ENCODE measurements around the gene CENPB.
"Not testable (repeated sequence)": the region's sequence is repeated elsewhere in the genome, so short reads cannot be mapped to it uniquely, and the experiment has no call there.

Gene CENPB

DNA sequence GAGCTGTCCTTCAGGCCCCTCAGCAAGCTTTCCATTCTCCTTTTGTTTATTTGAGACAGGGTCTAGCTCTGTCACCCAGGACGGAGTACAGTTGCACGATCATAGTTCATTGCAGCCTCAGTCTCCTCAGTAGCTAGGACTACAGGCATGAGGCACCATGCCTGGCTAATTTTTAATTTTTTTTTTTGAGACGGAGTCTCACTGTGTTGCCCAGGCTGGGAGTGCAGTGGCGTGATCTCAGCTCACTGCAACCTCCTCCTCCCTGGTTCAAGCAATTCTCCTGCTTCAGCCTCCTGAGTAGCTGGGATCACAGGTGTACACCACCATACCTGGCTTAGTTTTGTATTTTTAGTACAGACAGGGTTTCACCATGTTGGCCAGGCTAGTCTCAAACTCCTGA lies 2.7 kb upstream of the CENPB start:
- DNase-seq (ENCODE audit: low read depth in 2 of 2), result not testable (repeated sequence)

DNA sequence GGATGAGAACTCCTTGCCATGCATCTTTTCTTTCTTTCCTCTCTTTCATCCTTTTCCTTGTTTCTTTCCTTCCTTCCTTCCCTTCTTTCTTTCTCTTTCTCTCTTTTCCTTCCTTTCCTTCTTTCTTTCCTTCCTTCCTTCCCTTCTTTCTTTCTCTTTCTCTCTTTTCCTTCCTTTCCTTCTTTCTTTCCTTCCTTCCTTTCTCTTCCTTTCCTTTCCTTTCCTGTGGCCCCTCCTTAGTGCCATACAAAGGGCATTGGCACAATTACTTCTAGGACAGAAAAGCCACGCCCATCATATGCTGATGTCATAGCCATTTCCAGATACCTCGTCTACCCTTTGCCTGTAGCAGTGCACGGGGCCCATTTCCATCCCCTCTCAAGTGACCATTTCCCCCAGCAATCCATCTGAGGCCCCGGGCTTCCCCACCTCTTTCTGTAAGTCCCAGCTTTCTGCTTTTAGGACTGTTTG lies 2.2 kb upstream of the CENPB start:
- no peak for DNase-seq (ENCODE audit: low read depth in 2 of 2)

DNA sequence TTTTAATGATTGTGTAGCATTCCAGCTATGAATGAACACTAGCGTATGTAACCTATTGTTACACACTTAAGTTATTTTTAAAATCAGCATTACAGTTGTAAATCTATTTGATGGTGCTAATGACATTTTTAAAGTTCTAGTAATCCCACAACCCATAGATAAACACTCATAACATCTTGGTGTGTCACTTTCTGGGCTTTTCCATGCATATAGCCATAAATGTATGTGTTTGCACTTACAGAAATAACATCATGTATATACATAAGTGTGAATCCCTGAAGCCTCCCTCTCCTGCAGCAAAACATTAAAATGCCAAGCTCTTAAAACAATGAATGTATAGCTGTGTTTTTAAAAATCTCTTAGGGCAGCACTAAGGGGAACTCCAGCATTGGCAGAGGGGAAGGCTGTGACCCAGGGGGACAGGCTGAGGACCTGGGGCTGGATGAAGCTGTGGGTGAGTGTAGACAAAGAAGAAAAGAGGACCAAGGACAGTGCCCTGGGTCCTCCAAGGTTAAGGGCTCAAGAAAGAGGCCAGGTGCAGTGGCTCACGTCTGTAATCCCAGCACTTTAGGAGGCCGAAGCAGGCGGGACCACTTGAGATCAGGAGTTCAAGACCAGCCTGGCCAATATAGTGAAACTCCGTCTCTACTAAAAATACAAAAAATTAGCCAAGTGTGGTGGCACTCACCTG lies 929 bp upstream of the CENPB start:
- DNase-seq (ENCODE audit: low read depth in 2 of 2), result no peak

DNA sequence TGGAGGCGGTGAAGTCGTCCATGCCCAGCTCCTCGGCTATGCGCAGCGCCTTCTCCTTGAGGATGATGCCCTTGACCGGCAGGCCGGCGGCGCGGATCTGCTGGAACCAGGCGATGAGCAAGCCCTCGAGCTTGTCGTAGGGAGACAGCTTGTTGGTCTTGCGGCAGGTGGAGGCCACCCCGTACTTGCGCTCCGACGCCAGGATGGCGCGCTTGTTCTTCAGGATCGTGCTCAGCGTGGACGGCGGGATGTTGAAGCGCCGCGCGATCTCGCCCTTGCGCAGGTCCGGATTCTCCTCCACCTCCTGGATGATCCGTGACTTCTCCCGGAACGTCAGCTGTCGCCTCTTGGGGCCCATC lies 435 bp downstream of the CENPB start:
- DNase-seq (ENCODE audit: low read depth in 2 of 2), result no peak

DNA sequence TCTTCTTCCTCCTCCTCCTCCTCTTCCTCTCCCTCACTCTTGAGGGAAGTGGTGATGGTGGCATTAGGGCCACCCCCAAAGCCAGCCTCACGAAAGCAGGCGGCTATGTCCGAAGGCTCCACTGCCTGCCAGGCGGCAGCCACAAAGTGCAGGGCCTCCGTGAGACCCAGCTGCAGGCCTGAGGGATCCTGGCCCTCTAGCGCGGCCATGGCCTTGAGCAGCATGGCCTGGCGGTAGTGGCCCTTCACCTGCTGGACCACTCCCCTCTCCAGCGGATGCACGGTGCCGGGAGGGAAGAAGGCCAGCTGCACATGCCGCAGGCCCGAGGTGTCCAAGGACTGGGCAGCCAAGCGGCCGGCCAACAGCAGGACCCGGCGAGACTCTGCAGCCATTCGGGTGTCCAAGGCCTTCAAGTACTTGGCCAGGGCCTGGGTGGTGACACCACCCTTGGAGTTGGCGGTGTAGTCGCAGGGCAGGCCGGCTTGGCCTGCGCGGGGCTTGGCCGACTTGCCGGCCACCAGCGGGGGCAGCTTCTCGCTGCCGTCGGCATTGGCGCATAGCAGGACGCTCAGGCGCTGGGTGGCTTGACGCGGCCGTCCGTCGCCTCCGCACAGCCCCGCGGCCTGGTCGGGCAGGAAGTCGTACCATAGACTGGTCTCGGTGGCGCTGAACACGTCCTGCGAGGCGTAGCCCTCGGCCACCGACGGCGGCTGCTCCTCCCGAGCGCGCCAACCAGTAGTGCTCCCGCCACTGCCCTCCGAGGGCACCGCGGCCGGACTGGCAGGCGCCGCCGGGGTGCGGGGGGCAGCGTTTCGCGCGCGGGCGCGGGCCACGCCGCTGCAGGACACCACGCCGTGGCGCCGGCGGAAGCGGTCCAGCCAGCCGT lies 1.1 kb downstream of the CENPB start:
- DNase-seq (ENCODE audit: low read depth in 2 of 2), result no peak

DNA sequence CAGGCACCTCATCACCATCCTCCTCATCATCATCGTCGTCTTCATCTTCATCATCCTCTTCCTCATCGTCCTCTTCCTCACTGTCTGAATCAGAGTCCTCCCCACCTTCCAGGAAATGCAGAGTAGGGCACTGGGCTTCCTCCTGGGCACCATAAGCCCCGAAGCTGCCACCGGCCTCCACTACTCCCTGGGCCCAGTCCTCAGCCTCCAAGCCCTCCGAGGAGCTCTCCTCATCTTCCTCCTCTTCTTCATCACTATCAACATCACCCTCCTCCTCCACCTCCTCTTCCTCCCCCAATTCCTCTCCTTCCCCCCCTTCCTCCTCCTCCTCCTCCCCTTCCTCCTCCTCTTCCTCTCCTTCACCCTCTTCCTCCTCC lies 1.7 kb downstream of the CENPB start:
- DNase-seq (ENCODE audit: low read depth in 2 of 2), result no peak

DNA sequence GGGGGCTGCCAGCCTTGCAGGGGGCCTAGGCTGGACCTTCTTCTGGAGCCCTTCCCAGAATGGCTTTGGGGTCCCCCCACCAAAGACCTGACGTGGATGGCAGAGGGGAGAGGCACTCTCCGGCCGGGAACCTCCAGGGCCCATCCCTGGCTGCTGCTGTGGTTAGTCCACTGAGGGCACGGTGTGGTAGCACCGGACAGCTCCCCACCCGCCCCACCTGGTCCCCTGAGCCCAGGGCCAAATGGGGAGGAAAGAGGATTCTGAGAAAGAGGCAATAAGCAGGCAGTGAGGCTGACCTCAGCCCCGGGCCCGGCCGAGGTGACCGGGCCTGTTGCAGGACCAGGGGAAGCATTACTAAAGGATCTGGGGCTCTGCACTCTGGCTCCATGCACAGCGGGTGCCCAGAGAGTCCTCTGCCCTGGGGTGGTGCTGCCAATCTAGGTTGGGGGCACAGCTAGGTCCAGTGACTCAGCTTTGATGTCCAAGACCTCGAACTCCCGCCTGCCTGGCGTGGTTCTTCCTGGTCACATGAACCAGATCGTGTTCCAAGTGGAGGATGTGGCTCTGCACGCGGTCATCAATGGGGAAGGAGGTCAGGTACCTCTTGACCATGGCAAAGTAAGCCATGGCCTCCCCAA lies 2.2 kb downstream of the CENPB start:
- DNase-seq (ENCODE audit: low read depth in 2 of 2), result no peak

DNA sequence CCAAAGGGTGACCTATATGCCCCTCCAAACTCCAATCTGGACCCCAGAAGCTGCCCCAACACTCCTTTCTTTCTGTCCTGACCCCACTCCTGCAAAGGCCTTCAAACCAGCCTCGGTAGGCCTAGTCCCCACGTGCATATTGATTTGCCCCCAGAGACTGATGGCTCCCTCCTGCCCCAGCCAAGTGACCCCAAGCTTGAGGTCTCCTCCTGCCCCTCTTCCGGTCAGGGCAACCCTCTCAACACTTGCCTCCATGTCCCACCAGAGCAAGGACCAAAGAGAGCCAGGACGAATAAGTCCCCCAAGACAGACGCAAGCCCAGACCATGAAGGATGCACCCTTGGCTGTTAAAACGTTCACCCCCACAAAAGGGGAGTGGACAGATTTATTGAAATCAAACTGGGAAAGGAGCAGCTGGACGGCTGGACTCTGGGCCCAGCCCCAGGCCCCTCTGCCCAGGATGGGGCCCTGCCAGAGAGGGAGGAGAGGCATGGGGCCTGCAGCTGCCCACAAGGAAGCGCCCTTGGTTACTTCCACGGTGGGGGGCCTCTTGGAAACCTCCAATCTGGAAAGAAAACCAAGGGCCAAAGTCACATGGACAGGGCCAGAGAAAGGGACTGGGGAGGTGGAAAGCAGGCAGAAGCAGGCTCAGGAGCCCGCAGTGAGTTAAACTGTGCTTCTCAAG lies 2.9 kb downstream of the CENPB start:
- DNase-seq (ENCODE audit: low read depth in 2 of 2), result no peak

DNA sequence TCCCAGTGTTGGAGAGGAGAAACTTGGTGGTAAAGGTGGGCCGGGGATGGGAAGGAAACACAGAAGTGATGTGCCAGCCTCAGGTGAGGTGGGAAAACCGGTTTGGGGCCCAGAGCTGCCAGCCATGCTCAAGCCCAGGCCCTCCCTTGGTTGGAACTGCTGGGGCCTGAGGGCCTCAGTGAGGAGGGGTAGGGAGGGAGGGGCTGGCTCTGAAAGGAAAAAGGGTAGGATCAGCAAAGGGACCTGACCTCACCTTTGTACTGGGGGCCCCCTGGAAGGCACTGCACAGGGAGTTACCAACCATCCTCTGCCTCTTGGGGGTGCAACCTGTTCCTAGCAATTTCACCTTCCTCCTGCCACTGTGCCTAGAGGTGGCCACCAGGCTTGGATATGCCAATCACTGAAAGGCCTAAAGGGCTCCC lies 3.5 kb downstream of the CENPB start:
- no peak for DNase-seq (ENCODE audit: low read depth in 2 of 2)

DNA sequence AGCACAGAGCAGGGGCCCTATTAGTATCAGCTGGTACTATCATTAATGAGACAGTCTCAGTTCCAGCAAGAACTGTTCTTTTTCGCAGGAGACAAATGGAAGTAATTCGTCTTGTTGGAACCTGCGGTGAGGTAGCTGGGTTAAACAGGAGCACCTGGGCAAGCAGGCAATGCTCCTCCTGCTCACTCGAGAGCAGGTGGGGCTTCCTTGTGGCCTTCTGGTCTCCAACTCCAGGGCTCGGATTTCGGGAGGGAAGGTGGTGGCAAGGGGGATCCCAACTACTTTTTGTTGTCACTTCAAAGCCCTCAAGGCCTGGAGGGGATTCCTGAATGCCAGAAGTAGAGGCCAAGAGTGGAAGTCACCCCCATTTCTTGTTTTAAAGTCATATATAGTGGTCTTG lies 3.9 kb downstream of the CENPB start:
- no peak for DNase-seq (ENCODE audit: low read depth in 2 of 2)

DNA sequence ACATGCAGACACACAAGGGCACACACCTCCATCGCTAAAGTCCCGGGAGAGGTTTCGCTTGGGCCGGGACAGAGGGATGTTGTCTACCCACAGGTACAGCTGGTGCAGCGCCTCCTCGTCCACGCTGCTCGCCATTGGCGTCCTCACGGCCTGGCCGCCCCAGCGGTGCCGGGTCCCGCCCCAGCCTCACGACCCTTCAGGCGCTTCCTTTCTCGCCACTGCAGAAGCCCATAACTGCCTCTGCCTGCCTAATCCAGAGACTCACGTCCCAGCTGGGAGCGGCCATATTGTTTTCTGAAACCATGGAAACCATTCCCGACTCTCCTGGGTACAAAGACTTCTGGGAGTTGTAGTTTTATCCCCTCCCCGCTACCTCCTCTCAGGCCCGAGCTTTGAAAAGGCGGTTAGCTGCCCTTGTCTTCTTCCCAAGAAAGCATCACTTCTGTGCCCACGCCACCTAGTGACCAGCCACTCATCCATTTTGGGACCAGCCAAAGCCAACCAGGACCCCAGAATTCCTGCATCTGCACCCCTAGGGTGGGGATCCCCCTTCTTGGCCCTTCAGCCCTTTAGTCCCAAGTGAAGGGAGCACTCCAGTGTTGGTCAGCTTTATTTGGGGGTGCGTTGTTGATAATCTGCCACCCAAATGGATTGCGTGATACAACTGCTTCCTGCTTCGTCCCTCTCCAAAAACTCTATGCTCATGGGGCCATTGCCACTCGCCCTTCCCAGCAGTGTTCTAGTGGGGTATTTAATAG lies 5.2 kb downstream of the CENPB start, which contains the start of gene SPEF1:
Gene SPEF1 (minus strand): TSS at position 296 of the 758 bp plus-strand sequence. CDS start 161 bp downstream, at position 135.
- DNase-seq (ENCODE audit: low read depth in 2 of 2), result no peak

DNA sequence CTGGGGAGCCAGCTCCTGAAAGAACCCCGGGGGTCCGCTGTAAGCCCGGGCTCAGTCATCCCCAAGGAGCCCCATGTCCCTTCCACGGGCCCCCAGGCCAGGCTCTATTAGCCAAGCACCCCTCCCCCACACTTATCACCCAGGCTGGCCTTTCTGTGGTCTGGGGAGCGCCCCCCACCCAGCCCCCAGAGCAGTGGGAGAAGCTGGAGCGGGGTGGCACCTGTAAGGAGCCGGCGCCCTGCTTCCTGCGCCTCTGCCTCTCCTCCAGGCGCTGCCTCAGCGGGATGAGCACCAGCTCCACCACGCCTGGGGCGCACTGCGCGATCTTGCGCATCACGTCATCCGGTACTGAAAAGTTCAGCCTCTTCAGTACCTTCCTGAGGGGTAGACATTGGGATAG lies 7.6 kb downstream of the CENPB start:
- DNase-seq (ENCODE audit: low read depth in 2 of 2), result no peak

DNA sequence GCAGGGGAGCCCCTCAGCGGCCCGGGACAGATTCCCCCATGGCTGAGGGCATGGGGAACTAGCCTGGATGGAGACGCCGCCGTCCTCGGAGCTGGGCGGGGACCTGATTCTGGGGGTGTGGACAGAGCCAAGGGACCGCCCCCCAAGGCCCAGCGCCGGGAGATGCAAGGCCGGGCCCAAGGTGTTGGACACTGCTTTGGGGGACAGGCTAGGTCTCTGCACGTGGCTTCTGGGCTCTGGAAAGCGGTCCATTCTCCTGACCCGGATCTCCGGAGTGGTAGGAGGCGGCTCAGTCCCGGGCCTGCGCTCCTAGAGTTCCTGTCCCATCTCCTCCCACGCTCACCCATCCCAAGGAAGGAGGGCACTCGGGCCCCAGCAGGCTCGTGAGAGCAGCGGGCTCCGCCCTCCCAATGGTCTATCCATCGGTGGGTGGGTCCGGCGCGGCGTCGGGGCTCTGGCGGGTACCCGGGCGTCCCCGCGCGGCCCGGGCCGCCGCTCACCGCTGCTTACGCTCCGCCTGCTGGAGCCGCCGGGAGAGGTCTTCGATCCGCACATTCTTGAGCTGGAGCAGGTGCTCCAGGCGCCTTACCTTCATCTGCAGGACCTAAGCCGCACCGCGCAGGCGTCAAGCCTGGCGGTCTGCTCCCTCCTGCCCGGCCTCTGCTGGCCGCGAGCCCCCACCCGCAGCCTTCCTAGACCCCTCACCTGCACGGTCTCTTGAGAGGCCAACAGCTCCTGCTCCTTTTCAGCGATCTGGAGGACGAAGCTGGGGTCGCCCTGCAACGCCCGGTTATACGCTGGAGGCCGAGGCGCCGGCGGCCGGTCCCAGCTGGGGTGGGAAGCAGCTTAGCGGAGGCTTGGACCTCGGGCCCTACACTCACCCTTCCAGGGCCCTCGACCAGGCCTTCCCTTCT lies 8.6 kb downstream of the CENPB start:
- peak in 1 of 2 experiments; percentile 54 for DNase-seq (ENCODE audit: low read depth in 2 of 2)

DNA sequence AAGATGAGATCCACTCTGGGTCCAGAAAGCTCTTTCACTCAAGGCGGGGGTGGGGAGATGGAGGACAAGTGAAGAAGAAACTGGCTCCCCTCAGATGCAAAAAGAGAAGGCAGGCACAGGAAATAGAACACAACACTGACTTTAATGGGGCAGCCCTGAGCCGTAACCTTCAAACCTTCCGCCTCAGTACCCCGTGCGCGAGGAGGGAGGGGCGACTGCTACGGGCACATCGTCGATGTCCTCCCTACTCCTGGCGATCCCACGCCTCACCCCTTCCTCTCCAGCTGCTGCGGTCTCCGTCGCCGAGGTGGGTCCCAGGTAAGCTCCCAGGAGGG lies 9.2 kb downstream of the CENPB start:
- DNase-seq (ENCODE audit: low read depth in 2 of 2), result no peak

DNA sequence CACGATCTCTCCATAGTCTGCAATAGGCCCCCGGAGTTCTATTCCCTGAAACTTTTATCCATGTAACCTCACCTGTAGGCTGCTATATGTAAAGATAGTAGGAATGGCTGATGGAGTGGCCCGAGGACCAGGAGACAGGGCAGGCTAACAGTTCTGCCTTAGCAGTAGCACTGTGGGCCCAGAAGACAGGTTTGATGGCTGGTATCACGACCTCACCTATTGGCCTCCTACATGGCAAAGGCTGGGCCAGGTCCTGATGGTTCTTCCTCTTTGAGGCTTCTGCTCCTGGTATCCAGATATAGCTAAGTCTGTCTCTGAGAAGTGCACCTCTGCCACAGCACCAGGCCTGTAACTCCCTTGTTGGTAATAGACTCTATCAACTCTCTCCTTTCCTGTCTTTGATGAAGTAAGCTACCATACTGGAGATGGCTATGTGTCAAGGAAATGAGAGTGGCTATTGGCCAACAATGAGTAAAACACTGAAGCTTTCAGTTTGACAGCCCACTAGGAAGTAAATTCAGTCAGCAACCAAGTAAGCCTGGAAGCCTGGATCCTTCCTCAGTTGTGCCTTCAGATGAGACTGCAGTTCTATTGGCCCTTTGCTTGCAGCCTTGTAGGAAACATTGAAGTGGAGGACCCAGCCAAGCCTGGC lies 11.0 kb downstream of the CENPB start:
- no peak for DNase-seq (ENCODE audit: low read depth in 2 of 2)

DNA sequence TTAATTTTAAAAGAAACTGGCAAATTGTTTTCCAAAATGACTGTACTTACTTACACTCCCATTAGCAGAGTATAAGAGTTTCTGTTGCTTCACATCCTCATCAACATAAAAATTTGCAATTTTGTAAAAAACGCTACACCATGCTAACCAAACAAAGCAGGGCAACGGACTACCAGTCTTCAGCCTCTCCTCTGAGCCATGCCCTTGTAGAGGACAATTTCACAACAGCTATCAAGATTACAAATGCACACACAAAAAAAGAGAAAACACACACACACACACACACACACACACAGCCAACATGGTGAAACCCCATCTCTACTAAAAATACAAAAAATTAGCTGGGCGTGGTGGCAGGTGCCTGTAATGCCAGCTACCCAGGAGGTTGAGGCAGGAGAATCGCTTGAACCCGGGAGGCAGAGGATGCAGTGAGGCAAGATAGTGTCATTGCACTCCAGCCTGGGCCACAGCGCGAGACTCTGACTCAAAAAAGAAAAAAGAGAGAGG lies 14.9 kb downstream of the CENPB start:
- no peak for DNase-seq (ENCODE audit: low read depth in 2 of 2)

DNA sequence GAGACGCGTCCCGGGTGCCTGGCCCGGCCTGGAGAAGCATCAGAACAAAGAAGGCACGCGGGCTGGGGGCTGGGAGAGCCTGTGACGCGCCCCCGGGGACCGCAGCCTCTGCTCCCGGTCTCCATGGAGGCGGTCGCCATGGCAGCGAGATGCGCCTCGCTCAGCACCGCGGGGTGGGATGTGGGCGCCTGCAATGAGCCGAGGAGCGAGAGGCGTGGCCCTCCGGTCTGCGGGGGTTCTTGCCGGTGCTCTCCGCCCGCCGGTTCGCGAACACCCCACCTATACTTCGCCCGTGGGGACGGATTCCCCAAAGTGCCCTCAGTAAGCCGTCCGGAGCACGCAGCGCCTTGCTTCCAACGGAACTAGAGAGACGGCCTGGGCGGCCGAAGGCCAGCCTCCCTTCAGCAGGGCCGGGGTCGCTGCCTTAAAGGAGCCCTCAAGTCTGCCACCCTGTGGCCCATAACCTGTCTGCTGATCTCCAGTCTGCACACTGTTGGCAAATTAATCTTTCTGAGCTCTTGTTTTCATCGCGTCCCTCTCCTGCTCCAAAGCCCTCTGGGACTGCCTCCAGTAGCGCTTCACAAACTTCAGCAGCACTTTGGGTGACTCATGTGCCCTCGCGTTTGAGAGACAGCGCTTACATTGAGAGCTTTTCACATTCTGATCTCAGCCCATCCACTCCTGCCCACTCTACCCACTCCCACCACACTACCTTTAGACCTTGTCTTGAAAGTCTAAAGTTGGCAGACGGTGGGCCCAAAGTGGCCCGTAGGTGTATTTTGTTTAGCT lies 18.0 kb downstream of the CENPB start:
- DNase-seq (ENCODE audit: low read depth in 2 of 2), result peak; percentile 58 to 65

DNA sequence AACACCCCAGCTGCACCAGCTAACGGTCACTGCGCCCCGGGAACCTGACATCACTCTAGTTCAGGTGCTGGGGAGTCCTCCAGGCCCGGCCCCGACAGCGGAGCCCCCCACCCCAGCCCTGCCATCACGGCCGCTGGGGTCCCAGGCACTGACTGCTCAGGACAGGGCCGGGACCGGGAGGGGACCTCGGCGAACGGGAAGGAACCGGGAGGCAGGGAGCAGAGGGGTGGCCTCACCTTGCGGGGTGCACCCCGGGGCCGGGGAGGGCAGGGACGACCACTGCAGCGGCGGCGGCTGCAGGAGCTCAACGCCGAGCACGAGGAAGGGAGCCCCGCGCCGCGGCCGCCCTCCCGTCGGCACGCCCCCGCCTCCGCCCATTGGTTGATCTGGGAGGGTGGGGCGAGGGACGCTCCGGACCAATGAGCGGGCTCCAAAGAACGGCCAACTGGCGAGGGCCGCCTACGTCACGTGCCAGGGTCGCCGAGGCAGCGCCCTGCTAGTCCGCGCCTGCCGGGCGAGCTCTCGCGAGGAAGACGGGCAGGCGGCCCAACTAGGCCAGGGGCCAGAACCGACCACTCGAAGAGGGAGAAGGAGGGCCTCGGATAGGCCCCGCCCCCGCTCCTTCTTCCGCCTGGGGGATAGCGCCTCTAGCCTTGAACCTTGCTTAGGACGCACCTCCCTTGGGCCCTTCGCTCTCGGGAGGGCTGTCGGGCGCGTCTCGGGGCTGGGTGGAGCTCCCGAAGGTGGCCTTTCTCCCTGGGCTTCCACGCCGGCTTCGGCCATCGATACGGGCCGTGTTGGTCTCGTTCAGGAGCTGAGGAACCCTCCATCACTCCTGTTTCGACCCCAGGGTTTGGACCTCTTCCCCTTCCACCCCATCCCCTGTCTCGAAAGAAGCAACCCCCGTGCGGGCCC lies 18.9 kb downstream of the CENPB start, which contains the start of gene ADISSP:
Gene ADISSP (minus strand): TSS at position 327 of the 915 bp plus-strand sequence. CDS start 7,653 bp downstream, outside the sequence.
- peak; percentile 94 to 97 for DNase-seq (ENCODE audit: low read depth in 2 of 2)
